ENCODE measurements around the gene ZFAND6.
A peak's percentile ranks its signal among the peaks of the same experiment; 100 is the strongest.
"Not testable (repeated sequence)": the region's sequence is repeated elsewhere in the genome, so short reads cannot be mapped to it uniquely, and the experiment has no call there.

Gene ZFAND6

DNA sequence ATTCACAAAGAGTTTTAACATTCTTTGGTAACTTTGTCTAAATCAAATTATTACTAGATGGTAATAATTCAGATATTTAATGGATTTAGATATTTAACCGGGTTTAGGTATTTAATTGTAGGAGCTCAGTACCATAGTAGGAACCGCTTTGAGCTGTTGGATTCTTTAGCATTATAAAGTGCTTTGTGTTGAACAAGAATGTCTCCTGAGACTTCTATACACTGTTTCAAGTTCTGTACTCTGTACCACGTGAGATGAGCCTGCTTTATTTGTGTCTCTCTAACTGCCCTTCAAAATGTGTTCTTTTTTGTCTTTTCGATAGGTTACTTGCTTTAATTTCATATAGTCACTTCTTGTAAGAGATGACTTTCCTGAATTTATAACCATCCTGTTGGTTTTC lies 36.0 kb downstream of the ZFAND6 start:
- 0 out of 2 replicates have a peak, but pooled peaks cover 3% of the 10 kb centered on the region for H4K20me1 ChIP-seq (ENCODE audit: insufficient read depth)
- H3K4me3 ChIP-seq (IDR thresholded peaks at IDR 0.05; ENCODE audit: insufficient read depth, low read depth, low read length): no peak overlapping the region
- no peak overlapping the region for H2AFZ ChIP-seq (ENCODE audit: low read depth)
- no peaks in the 10 kb centered on the region; the same call in 1 of the 2 replicates for H3K79me2 ChIP-seq (ENCODE audit: insufficient read depth, low read depth)
- no peak overlapping the region for H3K4me2 ChIP-seq
- TF ChIP-seq, protein P1, sequence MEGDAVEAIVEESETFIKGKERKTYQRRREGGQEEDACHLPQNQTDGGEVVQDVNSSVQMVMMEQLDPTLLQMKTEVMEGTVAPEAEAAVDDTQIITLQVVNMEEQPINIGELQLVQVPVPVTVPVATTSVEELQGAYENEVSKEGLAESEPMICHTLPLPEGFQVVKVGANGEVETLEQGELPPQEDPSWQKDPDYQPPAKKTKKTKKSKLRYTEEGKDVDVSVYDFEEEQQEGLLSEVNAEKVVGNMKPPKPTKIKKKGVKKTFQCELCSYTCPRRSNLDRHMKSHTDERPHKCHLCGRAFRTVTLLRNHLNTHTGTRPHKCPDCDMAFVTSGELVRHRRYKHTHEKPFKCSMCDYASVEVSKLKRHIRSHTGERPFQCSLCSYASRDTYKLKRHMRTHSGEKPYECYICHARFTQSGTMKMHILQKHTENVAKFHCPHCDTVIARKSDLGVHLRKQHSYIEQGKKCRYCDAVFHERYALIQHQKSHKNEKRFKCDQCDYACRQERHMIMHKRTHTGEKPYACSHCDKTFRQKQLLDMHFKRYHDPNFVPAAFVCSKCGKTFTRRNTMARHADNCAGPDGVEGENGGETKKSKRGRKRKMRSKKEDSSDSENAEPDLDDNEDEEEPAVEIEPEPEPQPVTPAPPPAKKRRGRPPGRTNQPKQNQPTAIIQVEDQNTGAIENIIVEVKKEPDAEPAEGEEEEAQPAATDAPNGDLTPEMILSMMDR (conservative IDR thresholded peaks at IDR 0.05; ENCODE audit: low read depth, low read length): no peak
- H3K27me3 ChIP-seq (ENCODE audit: insufficient read depth, low read depth): no peaks in the 10 kb centered on the region
- no peak overlapping the region for H3K27ac ChIP-seq
- H3K9ac ChIP-seq: no peak overlapping the region
- H3K36me3 ChIP-seq (ENCODE audit: insufficient read depth): no peaks in the 10 kb centered on the region
- peaks cover 28% of the 10 kb centered on the region for H3K4me1 ChIP-seq (ENCODE audit: low read depth, poor library complexity, severe bottlenecking)

DNA sequence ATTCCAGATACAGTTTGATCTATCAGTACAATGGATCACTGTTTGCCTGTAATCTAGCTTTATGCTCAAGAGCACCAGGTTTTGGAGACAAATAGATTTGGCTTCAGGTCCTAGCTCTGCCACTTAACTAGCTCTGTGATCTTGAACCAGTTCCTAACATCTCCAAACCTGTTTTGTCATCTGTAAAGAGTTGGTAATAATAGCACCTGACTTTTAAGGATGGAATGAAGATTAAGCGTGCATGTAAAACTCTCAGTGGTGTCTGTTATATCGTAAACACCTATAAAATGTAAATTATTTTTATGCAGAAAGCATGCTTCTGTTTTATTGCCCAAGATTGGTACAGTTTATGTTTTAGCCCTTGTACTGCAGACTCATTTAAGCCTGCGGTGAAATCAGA lies 36.5 kb downstream of the ZFAND6 start:
- no peak overlapping the region for H3K27ac ChIP-seq
- H4K20me1 ChIP-seq (ENCODE audit: insufficient read depth): 0 out of 2 replicates have a peak, but pooled peaks cover 3% of the 10 kb centered on the region
- H3K36me3 ChIP-seq (ENCODE audit: insufficient read depth): no peaks in the 10 kb centered on the region
- H3K4me2 ChIP-seq: no peak overlapping the region
- H2AFZ ChIP-seq (ENCODE audit: low read depth): no peak overlapping the region
- no peaks in the 10 kb centered on the region; the same call in 1 of the 2 replicates for H3K79me2 ChIP-seq (ENCODE audit: insufficient read depth, low read depth)
- no peak overlapping the region for H3K4me3 ChIP-seq (IDR thresholded peaks at IDR 0.05; ENCODE audit: insufficient read depth, low read depth, low read length)
- TF ChIP-seq, protein P1 (conservative IDR thresholded peaks at IDR 0.05; ENCODE audit: low read depth, low read length): no peak
- H3K9ac ChIP-seq: no peak overlapping the region
- H3K27me3 ChIP-seq (ENCODE audit: insufficient read depth, low read depth): no peaks in the 10 kb centered on the region
- peaks cover 28% of the 10 kb centered on the region for H3K4me1 ChIP-seq (ENCODE audit: low read depth, poor library complexity, severe bottlenecking)

DNA sequence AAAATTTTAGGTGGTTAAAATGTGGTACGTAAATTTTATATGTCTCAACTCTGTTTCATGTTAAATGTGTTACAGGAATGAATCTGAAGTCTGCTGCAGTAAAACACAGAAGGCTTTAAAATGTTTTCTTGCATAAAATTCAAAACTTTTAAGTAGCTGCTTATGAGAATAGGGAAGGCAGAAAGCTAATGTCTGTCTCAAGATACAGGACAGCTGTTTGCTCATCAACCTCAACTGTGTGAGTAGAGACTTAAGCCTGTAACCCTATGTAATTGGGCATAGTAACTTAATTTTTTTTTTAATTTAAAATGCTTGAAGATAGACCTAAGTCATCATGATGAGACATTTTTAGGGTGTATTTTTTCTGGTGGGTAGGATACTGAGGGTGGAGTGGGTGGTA lies 38.9 kb downstream of the ZFAND6 start:
- Histone ChIP-seq H3K9ac (no peak overlapping the region), H2AFZ (ENCODE audit: low read depth) (no peak overlapping the region), H3K36me3 (ENCODE audit: insufficient read depth) (no peaks in the 10 kb centered on the region), H3K79me2 (ENCODE audit: insufficient read depth, low read depth) (no peaks in the 10 kb centered on the region), H3K4me2 (no peak overlapping the region), H4K20me1 (ENCODE audit: insufficient read depth) (0 out of 2 replicates have a peak, but pooled peaks cover 3% of the 10 kb centered on the region), H3K4me3 (IDR thresholded peaks at IDR 0.05; ENCODE audit: insufficient read depth, low read depth, low read length) (no peak overlapping the region), H3K4me1 (ENCODE audit: low read depth, poor library complexity, severe bottlenecking) (peaks cover 28% of the 10 kb centered on the region), H3K27ac (no peak overlapping the region), H3K27me3 (ENCODE audit: insufficient read depth, low read depth) (no peaks in the 10 kb centered on the region)
- TF ChIP-seq, protein P1 (conservative IDR thresholded peaks at IDR 0.05; ENCODE audit: low read depth, low read length): no peak

DNA sequence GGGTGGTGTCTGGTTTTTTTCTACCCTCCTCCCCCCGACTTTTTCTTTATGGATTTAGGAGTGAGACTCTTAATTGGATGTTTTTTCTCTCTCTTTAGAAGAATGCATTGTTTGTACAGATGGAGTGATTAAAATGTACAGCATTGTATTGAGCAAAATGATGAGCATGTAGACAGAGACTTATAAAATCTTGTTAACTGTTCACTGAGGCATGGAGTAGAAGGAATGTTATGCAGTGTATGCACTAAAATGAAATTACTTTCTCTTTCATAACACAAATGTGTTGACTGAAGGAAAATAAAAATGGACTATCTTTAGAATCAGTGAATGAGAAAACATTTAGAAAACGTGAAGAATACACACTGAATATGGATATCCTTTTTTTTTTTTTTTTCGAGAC lies 39.8 kb downstream of the ZFAND6 start:
- TF ChIP-seq, protein P1 (conservative IDR thresholded peaks at IDR 0.05; ENCODE audit: low read depth, low read length): no peak
- Histone ChIP-seq H4K20me1 (ENCODE audit: insufficient read depth) (0 out of 2 replicates have a peak, but pooled peaks cover 3% of the 10 kb centered on the region), H3K4me3 (IDR thresholded peaks at IDR 0.05; ENCODE audit: insufficient read depth, low read depth, low read length) (no peak overlapping the region), H2AFZ (ENCODE audit: low read depth) (no peak overlapping the region), H3K9ac (no peak overlapping the region), H3K4me1 (ENCODE audit: low read depth, poor library complexity, severe bottlenecking) (peaks cover 23% of the 10 kb centered on the region), H3K79me2 (ENCODE audit: insufficient read depth, low read depth) (no peaks in the 10 kb centered on the region), H3K36me3 (ENCODE audit: insufficient read depth) (no peaks in the 10 kb centered on the region), H3K4me2 (peak overlapping the region; percentile 24; the same call in 1 of the 2 replicates), H3K27me3 (ENCODE audit: insufficient read depth, low read depth) (no peaks in the 10 kb centered on the region), H3K27ac (no peak overlapping the region)

DNA sequence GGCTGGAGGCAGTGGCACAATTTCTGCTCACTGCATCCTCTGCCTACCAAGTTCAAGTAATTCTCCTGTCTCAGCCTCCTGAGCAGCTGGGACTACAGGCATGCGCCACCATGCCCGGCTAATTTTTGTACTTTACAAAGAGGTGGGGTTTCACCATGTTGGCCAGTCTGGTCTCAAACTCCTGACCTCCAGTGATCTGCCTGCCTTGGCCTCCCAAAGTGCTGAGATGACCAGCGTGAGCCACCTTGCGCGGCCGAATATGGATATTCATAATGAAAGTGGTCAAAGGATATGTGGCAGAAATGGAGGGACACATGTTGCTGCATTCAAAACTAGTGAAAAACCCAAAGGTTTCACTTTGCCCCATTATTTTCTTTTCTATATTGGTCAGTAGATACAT lies 40.2 kb downstream of the ZFAND6 start:
- H3K79me2 ChIP-seq (ENCODE audit: insufficient read depth, low read depth); H3K27ac ChIP-seq; H3K36me3 ChIP-seq (ENCODE audit: insufficient read depth); H4K20me1 ChIP-seq (ENCODE audit: insufficient read depth); H3K4me2 ChIP-seq; H2AFZ ChIP-seq (ENCODE audit: low read depth); H3K9ac ChIP-seq; H3K4me3 ChIP-seq (IDR thresholded peaks at IDR 0.05; ENCODE audit: insufficient read depth, low read depth, low read length); H3K27me3 ChIP-seq (ENCODE audit: insufficient read depth, low read depth): not testable (repeated sequence)
- H3K4me1 ChIP-seq (ENCODE audit: low read depth, poor library complexity, severe bottlenecking): peaks cover 23% of the 10 kb centered on the region

Measured in KMS-11 (cell line).